ENCODE measurements around the gene PPP4R4. TPM values are rescaled to one million over a fixed set of nuclear protein-coding genes. Genes with fewer than 3 reads are reported as not detected.

Gene PPP4R4, protein sequence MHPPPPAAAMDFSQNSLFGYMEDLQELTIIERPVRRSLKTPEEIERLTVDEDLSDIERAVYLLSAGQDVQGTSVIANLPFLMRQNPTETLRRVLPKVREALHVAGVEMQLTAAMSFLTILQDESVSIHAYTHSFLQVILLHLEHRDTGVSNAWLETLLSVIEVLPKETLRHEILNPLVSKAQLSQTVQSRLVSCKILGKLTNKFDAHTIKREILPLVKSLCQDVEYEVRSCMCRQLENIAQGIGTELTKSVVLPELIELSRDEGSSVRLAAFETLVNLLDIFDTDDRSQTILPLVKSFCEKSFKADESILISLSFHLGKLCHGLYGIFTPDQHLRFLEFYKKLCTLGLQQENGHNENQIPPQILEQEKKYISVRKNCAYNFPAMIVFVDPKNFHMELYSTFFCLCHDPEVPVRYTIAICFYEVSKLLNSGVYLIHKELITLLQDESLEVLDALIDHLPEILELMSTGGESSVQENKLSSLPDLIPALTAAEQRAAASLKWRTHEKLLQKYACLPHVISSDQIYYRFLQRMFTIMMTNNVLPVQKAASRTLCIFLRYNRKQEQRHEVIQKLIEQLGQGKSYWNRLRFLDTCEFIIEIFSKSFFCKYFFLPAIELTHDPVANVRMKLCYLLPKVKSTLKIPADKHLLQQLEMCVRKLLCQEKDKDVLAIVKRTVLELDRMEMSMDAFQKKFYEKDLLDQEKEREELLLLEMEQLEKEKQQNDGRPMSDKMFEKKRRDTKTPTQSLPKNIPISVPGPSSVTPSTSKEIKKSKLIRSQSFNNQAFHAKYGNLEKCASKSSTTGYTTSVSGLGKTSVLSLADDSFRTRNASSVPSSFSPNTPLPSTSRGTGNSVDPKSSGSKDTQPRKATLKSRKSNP
- total RNA-seq (2014; rRNA removed; shearing (Covaris generic)), result 1.5 and 3.6 TPM in 2 replicates

DNA sequence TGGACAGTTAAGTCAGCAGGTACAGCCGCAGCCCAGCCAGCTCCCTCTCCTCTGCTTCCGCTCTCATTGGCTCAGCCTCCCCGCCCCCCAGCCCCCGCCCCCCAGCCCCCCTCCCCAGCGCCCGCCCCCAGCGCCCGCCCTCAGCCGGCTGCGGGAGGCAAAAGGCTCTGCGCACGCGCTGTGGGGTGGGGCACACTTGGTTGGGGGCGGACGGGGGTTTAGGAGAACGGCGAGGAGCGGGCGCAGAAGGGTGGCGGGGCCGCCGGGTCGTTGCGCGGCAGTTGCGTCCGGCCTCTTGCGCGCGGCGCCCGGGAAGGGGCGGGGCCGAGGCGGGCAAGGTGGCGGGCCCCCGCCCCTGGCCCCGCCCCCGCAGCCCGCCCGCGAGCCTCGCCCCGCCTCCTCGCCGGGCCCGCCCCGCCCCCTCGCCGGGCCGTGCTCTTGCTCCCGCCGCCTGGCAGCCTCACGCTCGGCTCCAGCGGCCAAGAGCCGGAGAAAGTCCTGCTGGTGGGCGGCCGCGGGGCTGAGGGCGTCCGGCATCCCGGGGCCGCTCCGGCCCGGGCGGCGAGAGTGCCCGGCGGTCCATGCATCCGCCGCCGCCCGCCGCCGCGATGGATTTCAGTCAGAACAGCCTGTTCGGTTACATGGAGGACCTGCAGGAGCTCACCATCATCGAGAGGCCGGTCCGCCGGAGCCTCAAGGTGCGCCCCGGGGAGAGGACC lies at the start of gene PPP4R4:
TSS of gene PPP4R4 (plus strand) at position 438 of the 719 bp plus-strand sequence. CDS start at position 582, 144 bp downstream.
- DNase-seq (ENCODE audit: low spot score), result peak; percentile 49

DNA sequence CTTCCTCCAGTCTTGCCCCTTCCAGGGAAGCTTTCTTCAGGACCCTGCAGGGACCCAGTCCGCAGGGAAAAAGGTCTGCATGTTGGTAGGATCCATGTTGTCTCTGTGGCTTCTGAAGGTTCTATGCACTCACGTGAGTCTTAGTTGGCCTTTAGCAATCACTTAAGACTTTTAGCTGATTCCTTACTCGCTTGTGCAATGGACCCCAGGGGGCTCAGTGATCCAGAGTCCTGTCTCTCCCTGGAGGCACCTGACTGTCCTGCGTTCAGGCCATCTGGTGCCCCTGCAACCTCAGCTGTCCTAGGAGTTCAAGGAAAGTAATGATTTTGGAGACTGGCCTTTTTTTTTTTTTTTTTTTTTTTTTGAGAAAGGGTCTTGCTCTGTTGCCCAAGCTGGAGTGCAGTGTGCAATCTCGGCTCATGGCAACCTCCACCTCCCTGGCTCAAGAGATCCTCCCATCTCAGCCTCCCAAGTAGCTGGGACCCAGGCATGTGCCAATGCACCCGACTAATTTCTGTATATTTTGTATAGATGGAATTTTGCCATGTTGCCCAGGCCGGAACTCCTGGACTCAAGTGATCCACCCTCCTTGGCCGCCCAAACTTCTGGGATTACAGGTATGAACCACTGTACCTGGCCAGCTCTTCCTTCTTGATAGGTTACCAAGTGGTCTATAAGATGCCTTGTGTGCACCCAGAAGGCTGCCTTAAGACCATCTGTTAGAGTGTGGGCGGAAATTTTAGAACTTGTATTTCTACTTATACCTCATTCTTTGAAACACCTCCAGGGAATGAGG lies 49.3 kb upstream of the PPP4R4 start:
- DNase-seq (ENCODE audit: low spot score), result no peak

DNA sequence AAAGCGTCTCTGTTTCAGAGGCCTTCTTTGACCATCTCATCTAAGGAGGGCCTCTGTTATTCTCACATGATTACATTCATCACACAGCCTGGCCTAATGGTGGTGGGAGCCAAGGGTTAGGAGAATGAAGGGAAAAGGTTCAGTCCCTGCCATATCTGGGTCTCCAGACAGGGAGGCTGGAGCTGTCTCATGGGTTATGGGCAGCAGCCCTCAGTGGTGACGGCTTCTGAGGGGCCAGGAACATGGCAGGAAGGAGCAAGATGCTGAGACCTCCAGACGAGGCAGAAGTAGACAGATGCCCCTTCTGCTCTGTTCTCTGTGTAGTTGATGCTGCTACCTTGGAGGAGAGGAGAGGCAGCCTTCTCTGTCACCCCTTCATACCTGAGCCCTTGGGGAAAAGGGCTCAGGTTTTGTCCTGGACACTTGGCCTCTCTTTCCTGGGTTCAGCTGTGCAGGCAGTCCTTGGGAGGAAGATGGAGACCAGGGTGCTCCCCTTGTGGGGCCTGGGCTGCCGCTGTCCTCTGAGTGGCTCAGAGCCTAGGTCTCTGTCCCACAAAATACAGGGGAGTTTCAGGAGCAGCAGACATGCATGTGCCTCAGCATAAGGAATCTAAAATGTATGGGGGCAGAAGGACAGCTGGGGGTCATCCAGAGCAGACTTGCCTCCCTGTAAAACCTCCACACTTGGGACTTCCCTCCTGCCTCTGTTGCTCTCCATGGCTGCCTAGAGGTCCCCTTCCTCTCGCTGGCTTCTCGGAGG lies 48.3 kb upstream of the PPP4R4 start:
- DNase-seq (ENCODE audit: low spot score), result no peak

DNA sequence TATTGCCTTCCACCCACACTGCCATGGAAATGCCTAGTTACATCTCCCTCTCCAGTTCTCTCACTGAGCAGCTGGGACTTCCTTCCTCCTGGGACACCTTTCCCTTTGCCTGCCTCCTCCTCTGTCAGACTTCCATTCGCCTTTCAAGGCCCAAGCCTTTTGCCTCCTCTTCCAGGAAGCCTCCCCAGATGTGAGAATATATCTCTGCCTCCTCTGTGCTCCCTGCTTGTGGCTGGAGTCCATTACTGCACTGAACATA lies 47.8 kb upstream of the PPP4R4 start:
- no peak for DNase-seq (ENCODE audit: low spot score)

DNA sequence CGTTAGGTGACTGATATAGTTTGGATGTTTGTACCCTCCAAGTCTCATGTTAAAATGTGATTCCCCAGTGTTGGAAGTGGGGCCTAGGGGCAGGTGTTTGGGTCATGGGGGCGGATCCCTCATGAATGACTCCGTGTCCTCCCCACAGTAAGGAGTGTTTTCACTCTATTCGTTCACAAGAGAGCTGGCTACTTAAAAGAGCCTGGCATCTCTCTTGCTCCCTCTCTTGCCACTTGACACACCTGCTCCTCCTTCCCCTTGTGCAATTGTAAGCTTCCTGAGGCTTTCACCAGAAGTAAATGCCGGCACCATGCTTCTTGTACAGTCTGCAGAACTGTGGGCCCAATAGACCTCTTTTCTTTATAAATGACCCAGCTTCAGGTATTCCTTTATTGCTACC lies 47.3 kb upstream of the PPP4R4 start:
- DNase-seq (ENCODE audit: low spot score), result no peak

DNA sequence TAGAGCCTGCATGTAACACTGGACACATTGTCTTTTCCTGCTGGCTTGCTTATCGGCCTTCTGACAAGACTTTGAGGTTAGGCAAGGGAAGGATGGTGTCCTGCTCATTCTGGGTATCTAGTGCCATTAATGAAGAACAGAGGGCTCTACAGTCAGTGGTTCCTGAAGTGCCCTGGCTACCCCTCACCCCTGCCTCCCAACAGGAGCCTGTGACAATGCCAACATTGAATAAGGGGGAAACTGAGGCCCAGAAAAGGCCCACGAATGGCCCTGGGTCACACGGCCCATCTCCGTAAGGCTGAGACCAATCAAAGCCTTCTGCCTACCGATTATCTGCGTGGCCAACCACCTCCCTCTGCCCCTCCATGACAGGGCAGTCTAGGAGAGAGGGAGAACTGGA lies 46.8 kb upstream of the PPP4R4 start:
- DNase-seq (ENCODE audit: low spot score), result no peak

DNA sequence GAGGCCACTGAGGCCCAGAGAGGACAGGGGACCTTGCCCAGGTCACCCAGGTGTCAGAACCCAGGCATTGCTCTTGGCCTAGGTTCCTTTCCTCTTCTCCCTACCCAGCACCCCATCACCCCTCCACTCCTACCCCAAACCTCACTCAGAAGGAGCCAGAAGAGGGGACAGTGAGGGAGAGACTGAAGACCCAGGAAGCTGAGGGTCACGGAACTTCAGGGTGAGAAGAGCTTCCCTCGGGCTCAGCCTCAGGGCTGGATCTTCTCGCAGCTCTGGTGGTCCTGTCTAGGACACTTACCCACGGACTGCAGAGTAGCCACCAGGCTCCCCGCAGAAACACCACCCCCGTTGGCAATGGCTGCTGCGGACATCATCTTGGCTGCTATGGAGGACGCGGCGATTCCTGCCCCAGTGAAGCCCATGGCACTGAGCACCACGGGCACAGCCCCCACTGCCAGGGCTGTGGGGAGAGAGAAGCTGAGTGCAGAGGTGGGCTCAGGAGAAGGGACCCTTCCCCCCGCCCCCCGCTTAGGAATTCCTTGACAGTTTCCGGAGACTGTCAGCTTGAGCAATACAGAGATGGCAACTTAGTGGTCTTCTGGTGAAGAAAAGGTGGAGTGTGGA lies 45.8 kb upstream of the PPP4R4 start:
- DNase-seq (ENCODE audit: low spot score), result no peak

DNA sequence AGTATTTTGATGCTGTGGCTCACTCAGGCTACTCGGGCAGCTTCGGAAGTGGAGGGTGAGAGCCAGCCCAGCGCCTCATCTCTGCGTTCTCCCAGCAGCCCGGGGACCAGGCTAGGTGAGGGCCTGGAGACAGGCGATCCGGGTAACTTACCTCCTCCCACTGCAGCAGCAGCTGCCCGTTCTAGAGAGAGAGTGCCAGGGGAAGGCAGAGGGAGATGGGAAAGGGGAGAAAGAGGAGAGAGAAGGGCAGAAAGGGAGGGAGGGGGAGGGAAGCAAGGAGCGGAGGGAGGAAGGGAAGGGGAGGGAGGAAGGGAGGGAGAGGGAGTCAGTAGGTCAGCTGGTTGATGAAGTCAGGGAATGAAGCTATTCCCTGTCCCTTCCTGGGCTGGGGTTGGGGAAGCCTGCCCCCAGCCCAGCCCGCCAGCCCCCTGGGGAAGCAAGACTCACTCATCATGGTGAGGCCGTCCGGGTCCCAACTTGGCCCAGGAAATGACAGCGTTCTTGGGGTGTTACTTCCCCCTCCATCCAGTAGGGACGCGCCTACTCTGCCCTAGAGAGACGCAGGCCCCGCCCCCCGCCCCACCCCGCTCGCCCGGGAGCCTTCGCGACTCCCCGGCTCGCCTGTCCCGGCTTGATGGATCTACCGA lies 44.9 kb upstream of the PPP4R4 start, which contains the start of gene IFI27L2:
TSS of gene IFI27L2 (minus strand) at position 494 of the 647 bp plus-strand sequence. CDS start at position 454, 40 bp downstream.
- peak; percentile 74 for DNase-seq (ENCODE audit: low spot score)

DNA sequence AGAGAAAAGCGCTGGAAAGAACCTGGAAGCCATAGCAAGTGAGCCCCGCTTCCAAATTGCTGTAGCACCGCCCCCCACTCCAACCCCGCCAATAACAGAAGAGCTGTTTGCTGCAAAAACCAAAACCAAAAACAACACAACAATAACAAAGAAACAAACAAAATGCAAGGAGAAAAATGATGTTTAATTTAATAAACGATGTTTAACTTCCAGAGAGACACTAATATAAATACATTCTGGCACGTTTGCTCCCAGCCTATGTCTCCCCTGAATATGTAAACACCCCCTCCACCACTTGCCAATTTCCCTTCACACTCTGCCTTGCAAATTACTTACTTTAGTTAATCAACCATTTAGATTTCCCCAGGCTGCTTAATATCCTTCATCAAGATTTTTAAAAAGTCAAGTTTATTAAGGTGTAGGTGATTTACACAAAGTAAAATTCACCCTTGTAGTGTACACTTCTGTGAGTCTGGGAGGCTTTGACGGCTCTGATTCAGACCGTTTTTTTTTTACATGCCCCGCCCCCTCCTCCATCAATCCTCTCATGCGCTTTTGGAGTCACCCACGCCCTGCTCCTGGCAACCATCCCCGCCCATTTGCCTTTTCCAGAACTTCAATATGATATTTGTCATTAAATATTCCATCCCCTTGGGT lies 44.2 kb upstream of the PPP4R4 start:
- DNase-seq (ENCODE audit: low spot score), result peak; percentile 45

DNA sequence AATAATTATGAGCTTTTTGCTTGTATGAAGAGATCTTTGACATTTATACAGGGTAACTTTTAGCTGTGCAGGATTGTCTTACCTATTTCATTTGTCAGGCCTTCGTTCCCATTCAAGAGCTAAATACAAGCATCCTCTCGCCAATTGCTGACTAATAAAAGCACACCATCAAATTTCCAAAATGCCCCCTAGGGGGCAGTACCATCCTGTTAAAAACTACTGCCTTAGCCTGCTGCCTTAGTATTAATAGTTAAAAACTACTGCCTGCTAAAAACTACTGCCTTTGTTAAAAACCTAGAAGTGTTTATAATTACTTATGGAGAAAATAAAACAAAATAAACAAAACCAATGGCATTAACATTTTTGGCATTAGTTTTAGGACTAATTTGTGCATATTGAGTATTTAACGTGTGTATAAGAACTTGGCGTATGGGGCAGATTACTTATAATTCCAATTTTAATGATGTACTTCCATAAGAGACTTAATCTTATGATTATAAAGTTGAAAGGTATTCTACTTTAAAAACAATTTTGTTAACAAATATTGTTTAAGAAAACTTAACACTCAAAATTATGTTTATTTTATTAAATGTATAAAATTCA lies 41.7 kb upstream of the PPP4R4 start:
- peak; percentile 67 for DNase-seq (ENCODE audit: low spot score)

DNA sequence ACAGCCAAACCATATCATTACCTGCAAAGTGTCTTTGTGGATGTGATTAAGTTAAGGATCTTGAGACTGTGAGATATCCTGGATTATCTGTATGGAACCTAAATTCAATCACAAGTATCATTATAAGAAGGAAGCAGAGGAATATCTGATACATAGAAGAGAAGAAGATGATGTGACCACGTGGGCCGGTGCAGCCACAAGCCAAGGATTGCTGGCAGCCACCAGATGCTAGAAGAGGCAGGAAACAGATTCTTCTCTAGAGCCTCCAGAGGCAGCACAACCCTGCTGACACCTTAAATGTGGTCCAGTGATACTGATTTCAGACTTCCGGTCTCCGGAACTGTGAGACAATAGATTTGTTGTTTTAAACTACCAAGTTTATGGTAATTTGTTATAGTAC lies 38.6 kb upstream of the PPP4R4 start:
- DNase-seq (ENCODE audit: low spot score), result no peak

DNA sequence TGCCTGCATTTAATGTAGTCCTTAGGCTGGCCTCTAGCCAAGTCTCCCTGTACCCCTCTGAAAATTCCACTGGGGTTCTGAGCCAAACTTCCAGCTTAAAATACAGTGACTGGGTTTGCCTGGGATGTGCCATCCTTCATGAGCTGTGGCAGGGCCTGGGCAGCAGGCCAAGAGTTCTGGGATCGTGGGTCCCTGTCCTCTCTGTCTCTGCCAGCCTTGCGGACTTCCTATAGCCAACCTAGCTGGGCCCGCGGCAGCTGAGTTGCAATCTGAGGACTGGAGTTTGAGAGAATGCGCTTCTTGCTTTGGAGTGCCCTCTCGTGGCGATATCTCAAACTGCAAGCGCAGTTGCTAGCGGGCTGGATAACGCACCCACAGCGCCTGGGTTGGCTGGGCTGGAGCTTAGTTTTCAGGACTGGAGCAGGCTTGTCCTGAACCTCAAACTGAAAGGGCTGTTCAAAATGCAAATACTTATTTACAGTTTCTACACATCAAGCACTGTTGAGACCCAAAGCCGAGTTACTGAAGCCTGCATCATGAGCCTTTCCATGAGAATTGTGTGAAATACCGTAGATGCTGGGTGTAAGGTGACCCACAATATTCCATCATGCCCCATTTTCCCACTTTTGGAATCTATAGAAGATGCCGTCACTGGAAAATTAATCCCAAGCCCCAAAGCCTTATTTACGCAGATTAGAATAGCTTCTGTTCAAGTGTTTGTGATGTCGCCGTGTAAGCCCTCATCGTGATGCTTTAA lies 37.4 kb upstream of the PPP4R4 start:
- peak; percentile 74 for DNase-seq (ENCODE audit: low spot score)

DNA sequence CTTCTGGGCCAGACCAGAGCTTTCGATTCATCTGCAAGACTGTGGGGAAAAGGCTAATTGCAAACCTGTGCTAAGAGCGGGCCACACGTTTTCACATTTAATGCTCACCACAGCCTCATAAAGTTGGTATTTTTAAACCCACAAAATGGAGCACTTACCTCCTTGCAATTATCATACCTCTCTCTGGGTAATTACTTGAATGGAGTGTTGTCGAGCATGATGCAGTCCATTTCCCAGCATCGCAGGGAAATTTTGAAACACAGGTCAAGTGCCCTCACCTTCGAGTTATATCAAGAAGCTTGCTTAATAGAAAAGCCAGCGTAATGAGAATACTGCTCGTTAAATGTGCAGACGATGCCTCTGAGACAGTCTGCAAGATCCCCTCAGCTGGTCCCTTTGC lies 35.9 kb upstream of the PPP4R4 start:
- DNase-seq (ENCODE audit: low spot score), result no peak

DNA sequence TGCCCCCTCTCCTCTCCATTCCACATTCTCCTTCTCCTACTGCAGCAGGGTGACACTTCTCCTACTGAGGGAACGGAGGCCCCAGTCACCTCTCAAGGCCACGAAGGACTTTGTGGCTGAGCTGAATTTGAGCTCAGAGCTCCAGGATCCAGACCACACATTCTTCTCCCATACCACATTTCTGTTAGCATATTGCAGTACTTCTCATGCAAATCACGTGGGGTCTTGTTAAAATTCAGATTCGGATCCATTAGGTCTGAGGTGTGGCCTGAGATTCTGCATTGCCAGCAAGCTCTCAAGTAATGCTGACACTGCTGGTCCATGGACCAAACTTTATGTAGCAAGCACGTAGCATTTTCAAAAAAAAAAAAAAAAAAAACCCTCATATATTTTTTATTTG lies 35.1 kb upstream of the PPP4R4 start:
- no peak for DNase-seq (ENCODE audit: low spot score)

DNA sequence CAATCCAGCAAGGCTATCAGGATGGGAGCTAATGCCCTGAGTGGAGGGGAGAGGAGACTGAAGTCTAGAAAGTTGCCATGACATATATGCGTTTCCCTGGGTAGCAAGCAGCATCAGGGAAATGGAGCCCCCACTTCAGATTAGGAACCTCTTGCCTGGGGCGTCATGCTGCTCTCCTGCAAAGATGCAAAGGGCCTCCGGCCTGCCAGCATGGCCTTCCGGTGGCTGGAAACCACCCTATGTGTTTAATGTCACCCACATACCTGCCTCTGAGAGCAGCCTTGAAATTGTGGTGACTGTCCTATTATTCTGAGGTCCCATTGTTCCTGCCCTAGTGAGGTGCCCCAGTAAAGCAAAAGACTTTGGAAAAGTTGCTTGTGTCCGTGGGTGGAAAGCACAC lies 34.7 kb upstream of the PPP4R4 start:
- DNase-seq (ENCODE audit: low spot score), result no peak

DNA sequence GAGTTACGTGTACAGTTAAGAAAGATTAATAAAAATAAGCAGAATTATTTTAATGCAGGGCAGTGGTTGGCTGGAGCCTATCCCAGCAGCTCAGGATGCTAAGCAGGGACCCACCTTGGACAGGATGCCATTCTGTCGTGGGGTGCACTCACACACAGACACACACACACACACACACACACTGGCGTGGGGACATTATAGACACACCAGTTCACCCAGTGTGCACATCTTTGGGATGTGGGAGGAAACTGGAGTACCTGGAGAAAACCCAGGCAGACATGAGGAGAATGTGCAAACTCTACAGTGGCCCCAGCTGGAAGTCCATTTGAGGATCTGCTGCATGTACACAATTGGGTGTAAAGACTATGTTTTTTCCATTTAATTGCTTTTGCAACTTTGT lies 31.9 kb upstream of the PPP4R4 start:
- no peak for DNase-seq (ENCODE audit: low spot score)

DNA sequence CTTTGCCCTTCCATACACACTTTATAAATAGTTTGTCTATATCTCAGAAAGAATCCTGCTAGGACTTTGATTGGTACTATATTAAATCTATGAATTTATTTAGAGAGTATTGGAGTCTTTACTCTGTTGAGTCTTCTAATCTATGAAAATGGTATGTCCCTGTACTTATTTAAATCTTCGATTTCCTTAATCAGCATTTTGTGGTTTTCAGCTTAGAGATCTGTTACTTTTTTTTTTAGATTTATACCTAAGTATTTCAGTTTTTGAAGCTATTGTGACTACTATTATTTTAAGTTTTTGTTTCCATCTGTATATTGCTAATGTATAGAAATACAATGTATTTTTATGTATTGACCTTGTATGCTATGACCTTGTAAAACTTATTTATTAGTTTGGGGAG lies 31.3 kb upstream of the PPP4R4 start:
- no peak for DNase-seq (ENCODE audit: low spot score)

DNA sequence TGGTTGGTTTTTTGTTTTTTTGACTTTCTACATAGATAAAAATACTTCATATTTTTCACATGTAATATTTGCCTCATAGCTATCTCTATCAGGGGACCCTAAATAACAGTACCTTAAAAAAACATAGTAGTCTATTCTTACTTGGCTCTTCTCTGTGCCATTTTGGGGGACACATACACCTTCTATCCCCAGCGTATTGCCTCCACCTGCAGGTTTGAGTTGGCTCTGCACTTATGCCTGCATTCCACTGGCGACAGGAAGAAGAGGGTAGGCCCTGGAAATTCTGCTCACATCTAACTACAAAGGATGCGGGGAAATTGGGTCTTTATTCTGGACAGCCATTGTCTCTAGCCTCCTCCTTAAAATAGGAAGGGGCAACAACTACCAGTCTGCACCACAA lies 30.9 kb upstream of the PPP4R4 start:
- DNase-seq (ENCODE audit: low spot score), result no peak

Data from A172 (cell line).